Activated T-cell treated with anti-CD3 and anti-CD28 coated beads, Interleukin-2, amount 50 U/mL, for 72 hours (primary cell): Measurements from ENCODE around the gene LRFN2. TPM values are rescaled to one million over a fixed set of nuclear protein-coding genes. Genes with fewer than 3 reads are reported as not detected.
A peak's percentile ranks its signal among the peaks of the same experiment; 100 is the strongest.

Experiments used
- ATAC-seq, 2 donors: fragments of 150-1000 bp; cut with Tn5 transposase; replicated peaks in 1 of 2; 2 replicates each; pipeline ENCODE4 v1.10.0; 2021; ENCODE audit warnings: moderate library complexity in 2 of 2, mild to moderate bottlenecking in 1 of 2
- DNase-seq, 2 donors: peaks; one replicate each; pipeline ENCODE4 v3.0.0; 2021 to 2022; ENCODE audit warnings: mixed read lengths in 1 of 2
- H3K27ac Mint-ChIP-seq: one replicate; pipeline ENCODE4 v1.8.0; 2022; ENCODE audit warnings: mild to moderate bottlenecking, moderate library complexity, mixed read lengths
- H3K27me3 Mint-ChIP-seq: one replicate; pipeline ENCODE4 v1.8.0; 2022; ENCODE audit warnings: low read depth, mixed read lengths
- H3K36me3 Mint-ChIP-seq, 2 donors: one replicate each; pipeline ENCODE4 v1.8.0; 2022; ENCODE audit warnings: mixed read lengths in 2 of 2, mild to moderate bottlenecking in 1 of 2; ENCODE audit not compliant: insufficient read depth in 2 of 2
- H3K4me1 Mint-ChIP-seq: one replicate; pipeline ENCODE4 v1.8.0; 2022; ENCODE audit warnings: low read depth, mixed read lengths
- H3K4me3 Mint-ChIP-seq, 2 donors: one replicate each; pipeline ENCODE4 v1.8.0; 2022; ENCODE audit warnings: mild to moderate bottlenecking in 2 of 2, mixed read lengths in 2 of 2, moderate library complexity in 2 of 2
- H3K9me3 Mint-ChIP-seq, 2 donors: one replicate each; pipeline ENCODE4 v1.8.0; 2022; ENCODE audit warnings: mixed read lengths in 2 of 2
- total RNA-seq, 2 donors: library from RNA; stranded (reverse); gene quantifications; one replicate each; pipeline ENCODE4 v1.2.3, GENCODE V29; 2022

The LRFN2 gene
- total RNA-seq, 2 donors from 2014 or later, result 0.12 TPM; not detected in 1

- Mint-ChIP-seq H3K27ac (no peak overlapping the region), H3K9me3 (no peaks in the 10 kb centered on the region), H3K4me1 (no peaks in the 10 kb centered on the region), H3K4me3 (no peak overlapping the region), H3K36me3 (no peaks in the 10 kb centered on the region), H3K27me3 (peaks cover 35% of the 10 kb centered on the region)
- DNase-seq (no peak), ATAC-seq (no peak)
Observed at GRCh38 chr6:40611434-40611833, 24.3 kb upstream of the LRFN2 start.

GRCh38 chr6:40610229-40610628 is 23.1 kb upstream of the LRFN2 start:
- H3K4me1 Mint-ChIP-seq, result no peaks in the 10 kb centered on the region
- H3K4me3 Mint-ChIP-seq, result no peak overlapping the region
- no peaks in the 10 kb centered on the region for H3K36me3 Mint-ChIP-seq
- no peaks in the 10 kb centered on the region for H3K9me3 Mint-ChIP-seq
- peaks cover 27% of the 10 kb centered on the region for H3K27me3 Mint-ChIP-seq
- DNase-seq (no peak), ATAC-seq (no peak)
- H3K27ac Mint-ChIP-seq, result no peak overlapping the region

- Mint-ChIP-seq H3K9me3 (no peaks in the 10 kb centered on the region), H3K27me3 (peaks cover 24% of the 10 kb centered on the region), H3K27ac (no peak overlapping the region), H3K36me3 (no peaks in the 10 kb centered on the region), H3K4me3 (no peak overlapping the region), H3K4me1 (no peaks in the 10 kb centered on the region)
- DNase-seq (no peak), ATAC-seq (no peak)
Observed at GRCh38 chr6:40606981-40607380, 19.8 kb upstream of the LRFN2 start.

- no peaks in the 10 kb centered on the region for H3K4me1 Mint-ChIP-seq
- H3K27ac Mint-ChIP-seq, result no peak overlapping the region
- peaks cover 24% of the 10 kb centered on the region for H3K27me3 Mint-ChIP-seq
- ATAC-seq (no peak), DNase-seq (no peak)
- H3K4me3 Mint-ChIP-seq, result no peak overlapping the region
- H3K36me3 Mint-ChIP-seq, result no peaks in the 10 kb centered on the region
- no peaks in the 10 kb centered on the region for H3K9me3 Mint-ChIP-seq
Observed at GRCh38 chr6:40606526-40606925, 19.4 kb upstream of the LRFN2 start.

- Mint-ChIP-seq H3K27me3 (peaks cover 41% of the 10 kb centered on the region), H3K9me3 (no peaks in the 10 kb centered on the region), H3K36me3 (no peaks in the 10 kb centered on the region), H3K4me1 (no peaks in the 10 kb centered on the region), H3K27ac (no peak overlapping the region), H3K4me3 (no peak overlapping the region)
- DNase-seq (no peak), ATAC-seq (no peak)
Observed at GRCh38 chr6:40604082-40604481, 16.9 kb upstream of the LRFN2 start.

- Mint-ChIP-seq H3K4me1 (no peaks in the 10 kb centered on the region), H3K36me3 (no peaks in the 10 kb centered on the region)
Observed at GRCh38 chr6:40599555-40599954, 12.4 kb upstream of the LRFN2 start.

GRCh38 chr6:40598516-40598915 is 11.4 kb upstream of the LRFN2 start:
- H3K27ac Mint-ChIP-seq, result no peak overlapping the region
- H3K9me3 Mint-ChIP-seq, result no peaks in the 10 kb centered on the region
- H3K4me1 Mint-ChIP-seq, result no peaks in the 10 kb centered on the region

More at GRCh38 chr6:40599555-40599954, 12.4 kb upstream of the LRFN2 start:
- DNase-seq (no peak), ATAC-seq (no peak)
- Mint-ChIP-seq H3K4me3 (no peak overlapping the region), H3K27ac (no peak overlapping the region), H3K9me3 (no peaks in the 10 kb centered on the region), H3K27me3 (peaks cover 38% of the 10 kb centered on the region)

GRCh38 chr6:40597301-40597700 is 10.1 kb upstream of the LRFN2 start:
- no peaks in the 10 kb centered on the region for H3K4me1 Mint-ChIP-seq
- no peak for ATAC-seq
- no peak overlapping the region for H3K4me3 Mint-ChIP-seq
- no peak for DNase-seq
- peaks cover 43% of the 10 kb centered on the region for H3K27me3 Mint-ChIP-seq
- H3K36me3 Mint-ChIP-seq, result no peaks in the 10 kb centered on the region
- no peaks in the 10 kb centered on the region for H3K9me3 Mint-ChIP-seq
- no peak overlapping the region for H3K27ac Mint-ChIP-seq

More at GRCh38 chr6:40598516-40598915, 11.4 kb upstream of the LRFN2 start:
- Mint-ChIP-seq H3K36me3 (no peaks in the 10 kb centered on the region), H3K27me3 (peaks cover 38% of the 10 kb centered on the region), H3K4me3 (no peak overlapping the region)
- DNase-seq, result no peak
- ATAC-seq, result no peak

- H3K4me1 Mint-ChIP-seq, result peaks cover 6% of the 10 kb centered on the region
- ATAC-seq (no peak), DNase-seq (no peak)
- peak overlapping the region in 1 of 2 donors; percentile 54 for H3K4me3 Mint-ChIP-seq
- H3K36me3 Mint-ChIP-seq, result no peaks in the 10 kb centered on the region
- no peak overlapping the region for H3K27ac Mint-ChIP-seq
- peaks cover 36% of the 10 kb centered on the region for H3K27me3 Mint-ChIP-seq
- no peaks in the 10 kb centered on the region for H3K9me3 Mint-ChIP-seq
Observed at GRCh38 chr6:40588480-40588879, 1.3 kb upstream of the LRFN2 start.

GRCh38 chr6:40588070-40588384 is 863 bp upstream of the LRFN2 start:
- H3K27me3 Mint-ChIP-seq, result peaks cover 31% of the 10 kb centered on the region

GRCh38 chr6:40586369-40587201 is 579 bp downstream of the LRFN2 start:
- Mint-ChIP-seq H3K9me3 (no peaks in the 10 kb centered on the region), H3K27ac (no peak overlapping the region), H3K36me3 (no peaks in the 10 kb centered on the region), H3K27me3 (peaks cover 31% of the 10 kb centered on the region), H3K4me1 (peaks cover 6% of the 10 kb centered on the region), H3K4me3 (peak overlapping the region; percentile 88 to 93)
- no peak for ATAC-seq
- DNase-seq, result peak; percentile 12 to 14

More at GRCh38 chr6:40588070-40588384, 863 bp upstream of the LRFN2 start:
- Mint-ChIP-seq H3K4me1 (peaks cover 6% of the 10 kb centered on the region), H3K27ac (no peak overlapping the region), H3K4me3 (peak overlapping the region; percentile 9 to 54), H3K36me3 (no peaks in the 10 kb centered on the region), H3K9me3 (no peaks in the 10 kb centered on the region)
- ATAC-seq (no peak), DNase-seq (no peak)

GRCh38 chr6:40585651-40586269 is 1.4 kb downstream of the LRFN2 start:
- Mint-ChIP-seq H3K9me3 (no peaks in the 10 kb centered on the region), H3K4me3 (peak overlapping the region; percentile 88 to 93), H3K4me1 (peaks cover 6% of the 10 kb centered on the region), H3K27me3 (peaks cover 31% of the 10 kb centered on the region), H3K27ac (no peak overlapping the region), H3K36me3 (no peaks in the 10 kb centered on the region)
- no peak for DNase-seq
- no peak for ATAC-seq

- Mint-ChIP-seq H3K27ac (no peak overlapping the region), H3K4me1 (peaks cover 6% of the 10 kb centered on the region), H3K27me3 (peaks cover 31% of the 10 kb centered on the region), H3K36me3 (no peaks in the 10 kb centered on the region), H3K4me3 (no peak overlapping the region), H3K9me3 (no peaks in the 10 kb centered on the region)
- no peak for DNase-seq
- no peak for ATAC-seq
Observed at GRCh38 chr6:40585223-40585622, 1.9 kb downstream of the LRFN2 start.
